Measurements from ENCODE around the gene OR52I1. TPM values are rescaled to one million over a fixed set of nuclear protein-coding genes. Genes with fewer than 3 reads are reported as not detected.

OR52I1 gene
- total RNA-seq: not detected in 2 replicates

GRCh38 chr11:4593739-4594138, at the start of gene OR52I1:
Gene OR52I1 (plus strand): TSS chr11:4594039. CDS start chr11:4594039, 0 bp downstream.

GRCh38 chr11:4544891-4545290, 48.9 kb upstream of the OR52I1 start, which contains the start of gene OR52M1:
Gene OR52M1 (plus strand): TSS chr11:4545191. CDS start chr11:4545191, 0 bp downstream.

GRCh38 chr11:4581443-4581842, 12.4 kb upstream of the OR52I1 start, which contains the start of gene OR52I2:
Gene OR52I2 (plus strand): TSS chr11:4581743.

GRCh38 chr11:4607781-4608666, 14.2 kb downstream of the OR52I1 start, which contains the start of gene TRIM68:
Gene TRIM68 (minus strand): TSS chr11:4608231. CDS start chr11:4605504, 2,727 bp downstream.

GRCh38 chr11:4636962-4637661, 43.3 kb downstream of the OR52I1 start, which contains the start of gene OR51D1:
Gene OR51D1 (plus strand): TSS chr11:4637477. CDS start chr11:4639791, 2,314 bp downstream.

GRCh38 chr11:4643682-4644081, 49.8 kb downstream of the OR52I1 start, which contains the start of gene OR51E1:
Gene OR51E1 (plus strand): TSS chr11:4643982. CDS start chr11:4652527, 8,545 bp downstream.

Other genes starting within 250 kb of the OR52I1 start
- not detected in 2 replicates for gene OR52B4, start 225.7 kb upstream of the OR52I1 start, total RNA-seq
- 15.8 and 31.2 TPM in 2 replicates for gene TRIM21, start 200.3 kb upstream of the OR52I1 start, total RNA-seq
- gene OR52K2, start 144.7 kb upstream of the OR52I1 start, total RNA-seq: not detected in 2 replicates
- gene OR52K1, start 111.4 kb upstream of the OR52I1 start, total RNA-seq: not detected in 2 replicates
- gene OR52M1, start 48.8 kb upstream of the OR52I1 start, total RNA-seq: not detected in 2 replicates
- not detected in 2 replicates for gene OR52I2, start 12.3 kb upstream of the OR52I1 start, total RNA-seq
- 6.3 and 12.3 TPM in 2 replicates for gene TRIM68, start 14.2 kb downstream of the OR52I1 start, total RNA-seq
- gene OR51D1, start 43.4 kb downstream of the OR52I1 start, total RNA-seq: not detected in 2 replicates
- gene OR51E1, start 49.9 kb downstream of the OR52I1 start, total RNA-seq: not detected in 2 replicates
- 0.14 and 0.22 TPM in 2 replicates for gene OR51E2, start 103.8 kb downstream of the OR52I1 start, total RNA-seq
- gene MMP26, start 110.7 kb downstream of the OR52I1 start, total RNA-seq: not detected in 2 replicates
- not detected in 2 replicates for gene OR51F1, start 175.9 kb downstream of the OR52I1 start, total RNA-seq
- gene OR52R1, start 210.3 kb downstream of the OR52I1 start, total RNA-seq: not detected in 2 replicates
- not detected in 2 replicates for gene OR51F2, start 227.3 kb downstream of the OR52I1 start, total RNA-seq